ENCODE measurements around the gene SCN10A. TPM values are rescaled to one million over a fixed set of nuclear protein-coding genes. Genes with fewer than 3 reads are reported as not detected.

The SCN10A gene
- total RNA-seq, 4 donors from 2014 or later: not detected

DNA sequence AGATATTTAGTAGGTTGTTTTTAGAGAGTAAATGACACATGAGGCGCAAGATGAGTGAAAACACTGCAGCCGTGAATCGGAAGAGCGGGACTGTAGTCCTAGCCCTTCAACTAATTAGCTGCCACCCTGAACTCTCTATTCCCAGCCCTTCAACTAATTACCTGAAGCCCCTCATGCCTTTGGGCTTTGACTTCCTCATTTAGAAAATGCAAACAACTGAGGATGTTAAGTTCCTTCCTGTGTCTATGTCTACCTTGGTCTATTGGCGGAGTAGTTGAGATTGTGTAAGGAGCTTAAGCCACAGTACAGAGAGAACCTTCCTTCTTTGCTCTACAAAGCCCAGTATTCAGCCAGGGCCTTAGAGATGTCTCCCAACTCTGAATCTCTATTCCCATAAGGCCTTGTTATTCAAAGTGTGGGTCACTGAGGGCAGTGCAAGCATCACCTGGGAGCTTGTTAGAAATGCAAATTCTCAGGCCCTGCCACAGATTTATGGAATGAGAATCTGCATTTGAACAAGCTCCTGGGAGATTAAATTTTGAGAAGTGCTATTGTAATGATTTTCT is 94.7 kb downstream of the SCN10A start:
- Histone ChIP-seq H3K27me3 (no peaks in the 10 kb centered on the region), H3K27ac (no peak overlapping the region), H3K36me3 (no peaks in the 10 kb centered on the region), H3K4me3 (no peak overlapping the region), H3K9me3 (no peaks in the 10 kb centered on the region), H3K4me1 (no peaks in the 10 kb centered on the region)
- TF ChIP-seq POLR2A (IDR thresholded peaks at IDR 0.05): no peak
- TF ChIP-seq, protein P1, sequence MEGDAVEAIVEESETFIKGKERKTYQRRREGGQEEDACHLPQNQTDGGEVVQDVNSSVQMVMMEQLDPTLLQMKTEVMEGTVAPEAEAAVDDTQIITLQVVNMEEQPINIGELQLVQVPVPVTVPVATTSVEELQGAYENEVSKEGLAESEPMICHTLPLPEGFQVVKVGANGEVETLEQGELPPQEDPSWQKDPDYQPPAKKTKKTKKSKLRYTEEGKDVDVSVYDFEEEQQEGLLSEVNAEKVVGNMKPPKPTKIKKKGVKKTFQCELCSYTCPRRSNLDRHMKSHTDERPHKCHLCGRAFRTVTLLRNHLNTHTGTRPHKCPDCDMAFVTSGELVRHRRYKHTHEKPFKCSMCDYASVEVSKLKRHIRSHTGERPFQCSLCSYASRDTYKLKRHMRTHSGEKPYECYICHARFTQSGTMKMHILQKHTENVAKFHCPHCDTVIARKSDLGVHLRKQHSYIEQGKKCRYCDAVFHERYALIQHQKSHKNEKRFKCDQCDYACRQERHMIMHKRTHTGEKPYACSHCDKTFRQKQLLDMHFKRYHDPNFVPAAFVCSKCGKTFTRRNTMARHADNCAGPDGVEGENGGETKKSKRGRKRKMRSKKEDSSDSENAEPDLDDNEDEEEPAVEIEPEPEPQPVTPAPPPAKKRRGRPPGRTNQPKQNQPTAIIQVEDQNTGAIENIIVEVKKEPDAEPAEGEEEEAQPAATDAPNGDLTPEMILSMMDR (IDR thresholded peaks at IDR 0.05): no peak
- DNase-seq: no peak
- intact Hi-C loops (cut with DNase I): no loop called here
- 86 to 91% methylated on average over 5 of the region's 5 CpGs for WGBS, 2 donors

DNA sequence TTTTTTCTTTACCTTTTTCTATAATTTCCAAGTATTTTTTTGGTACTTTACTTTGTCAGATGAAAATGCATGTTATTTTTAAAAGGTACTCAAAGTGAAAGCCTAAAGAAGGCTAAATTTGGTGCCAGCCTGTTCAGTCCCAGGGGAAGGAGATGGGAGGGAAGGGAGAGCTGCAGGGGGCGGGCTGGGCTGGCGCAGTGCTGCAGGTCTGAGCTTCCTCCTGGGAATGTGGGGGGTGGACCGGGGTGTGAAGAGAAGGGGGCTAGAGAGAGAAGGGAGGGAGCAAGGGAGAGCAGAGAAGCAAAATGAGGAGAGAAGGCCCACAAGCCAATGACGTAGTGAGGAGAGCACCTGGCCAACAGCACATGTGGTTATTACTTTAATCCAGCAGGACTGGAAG is 95.6 kb downstream of the SCN10A start:
- Histone ChIP-seq H3K4me1 (no peaks in the 10 kb centered on the region), H3K4me3 (no peak overlapping the region), H3K27me3 (no peaks in the 10 kb centered on the region), H3K9me3 (no peaks in the 10 kb centered on the region), H3K27ac (no peak overlapping the region), H3K36me3 (no peaks in the 10 kb centered on the region)
- intact Hi-C loops (cut with DNase I): no loop called here
- no peak for TF ChIP-seq POLR2A (IDR thresholded peaks at IDR 0.05)
- TF ChIP-seq, protein P1 (IDR thresholded peaks at IDR 0.05): no peak
- DNase-seq: no peak
- WGBS, 2 donors: 39 to 53% methylated on average over 4 of the region's 4 CpGs

DNA sequence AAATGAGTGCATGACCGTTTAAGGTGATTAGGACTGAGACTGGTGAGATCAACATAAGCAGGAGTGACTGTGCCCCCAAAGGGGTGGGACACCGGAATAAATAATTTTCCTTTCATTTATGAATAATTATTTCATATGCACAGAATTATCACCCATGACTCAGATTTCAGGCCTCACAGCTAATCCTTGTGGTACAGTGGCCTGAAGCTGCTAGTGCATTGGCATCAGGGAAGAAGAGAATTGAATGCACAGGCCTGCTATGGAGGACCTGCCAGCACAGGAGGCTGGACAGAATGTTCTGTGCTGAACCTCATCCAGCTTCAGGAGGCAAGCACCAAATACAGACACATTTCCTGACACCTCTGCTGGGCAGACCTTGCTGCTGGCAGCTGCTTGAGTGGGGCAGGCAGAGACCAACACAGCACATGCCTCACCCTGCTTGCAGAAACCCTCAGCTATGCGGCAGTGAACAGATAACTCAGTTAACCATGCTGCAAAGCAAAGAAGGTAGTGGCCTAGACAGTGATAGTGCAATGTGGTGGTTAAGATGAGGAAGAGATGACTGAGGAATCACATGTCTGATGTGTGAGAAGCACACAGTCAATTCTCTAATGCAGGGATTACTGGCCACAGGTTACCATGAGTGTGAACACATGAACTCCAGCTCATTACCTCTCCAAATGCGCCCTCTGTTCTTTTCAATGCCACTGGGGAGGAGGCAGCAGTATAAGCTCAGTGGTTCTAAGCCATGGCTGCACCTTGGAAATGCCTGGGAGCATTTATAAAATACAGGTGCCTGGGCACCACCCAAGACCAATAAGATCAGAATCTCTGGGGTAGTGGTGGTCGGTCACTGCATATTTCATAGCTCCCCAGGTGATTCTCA is 98.4 kb downstream of the SCN10A start:
- H3K36me3 ChIP-seq: no peaks in the 10 kb centered on the region
- WGBS, 2 donors: 63 to 74% methylated on average over 4 to 5 of the region's 5 CpGs
- H3K27ac ChIP-seq: no peak overlapping the region
- H3K4me3 ChIP-seq: no peak overlapping the region
- H3K9me3 ChIP-seq: no peaks in the 10 kb centered on the region
- no peak for TF ChIP-seq POLR2A (IDR thresholded peaks at IDR 0.05)
- TF ChIP-seq, protein P1 (IDR thresholded peaks at IDR 0.05): no peak
- H3K27me3 ChIP-seq: no peaks in the 10 kb centered on the region
- H3K4me1 ChIP-seq: no peaks in the 10 kb centered on the region
- intact Hi-C loops (cut with DNase I): no loop called here
- no peak for DNase-seq

DNA sequence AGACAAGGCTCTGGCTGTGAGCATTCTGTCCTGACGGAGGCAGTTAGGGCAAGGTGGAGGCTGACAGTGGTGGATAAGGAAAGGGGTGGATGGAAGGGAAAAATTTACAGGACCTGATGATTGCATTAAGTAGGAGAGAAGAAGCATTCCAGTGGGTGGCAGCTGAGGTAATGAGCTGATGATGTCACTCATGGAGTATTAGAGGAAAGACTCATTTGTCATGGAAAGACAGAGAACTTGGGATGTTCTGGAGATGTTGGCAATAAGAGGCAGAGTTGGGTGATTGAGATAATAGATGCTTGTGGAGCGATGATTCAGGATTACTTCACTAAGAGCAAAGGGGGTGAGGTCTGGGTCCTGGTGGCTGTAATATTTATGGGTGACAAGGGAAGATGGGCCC is 102.9 kb downstream of the SCN10A start:
- no peaks in the 10 kb centered on the region for H3K4me1 ChIP-seq
- H3K27me3 ChIP-seq: peaks cover 0 to 15% (median 0%) of the 10 kb centered on the region in 4 donors
- no peaks in the 10 kb centered on the region for H3K36me3 ChIP-seq
- WGBS, 2 donors: 81 to 91% methylated on average over 2 of the region's 2 CpGs
- intact Hi-C loops (cut with DNase I): no loop called here
- no peak overlapping the region for H3K27ac ChIP-seq
- H3K4me3 ChIP-seq: no peak overlapping the region
- DNase-seq: no peak
- H3K9me3 ChIP-seq: no peaks in the 10 kb centered on the region
- TF ChIP-seq, protein P1 (IDR thresholded peaks at IDR 0.05): no peak

DNA sequence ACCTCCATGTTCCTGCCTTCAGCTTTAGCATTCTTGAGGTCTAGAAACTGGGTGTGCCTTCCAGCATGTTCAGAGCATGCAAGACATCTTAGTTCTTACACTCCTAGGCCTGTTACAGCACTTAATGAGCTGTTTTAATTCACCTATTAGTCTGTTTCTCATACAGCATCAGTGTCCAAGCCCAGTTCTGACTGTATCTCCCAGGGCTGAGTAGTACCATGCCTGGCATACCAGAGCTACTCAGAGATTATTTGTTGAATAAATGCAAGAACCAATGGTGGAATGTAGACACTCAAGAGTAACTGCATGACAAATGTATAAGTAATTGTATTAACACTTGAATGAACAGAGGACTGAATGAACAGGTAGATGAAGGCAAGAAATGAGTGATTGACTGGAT is 104.7 kb downstream of the SCN10A start:
- H3K27me3 ChIP-seq: peaks cover 0 to 15% (median 0%) of the 10 kb centered on the region in 4 donors
- no peak overlapping the region for H3K4me3 ChIP-seq
- TF ChIP-seq, protein P1 (IDR thresholded peaks at IDR 0.05): no peak
- TF ChIP-seq POLR2A (IDR thresholded peaks at IDR 0.05): no peak
- no peaks in the 10 kb centered on the region for H3K9me3 ChIP-seq
- H3K36me3 ChIP-seq: no peaks in the 10 kb centered on the region
- no peaks in the 10 kb centered on the region for H3K4me1 ChIP-seq
- no peak overlapping the region for H3K27ac ChIP-seq
- no peak for DNase-seq
- intact Hi-C loops (cut with DNase I): no loop called here

All from esophagus squamous epithelium (tissue), 5 donors.